Parathyroid adenoma (tissue), 2 donors: ENCODE data around the gene CIDEB.

Experiments used
- H2AFZ ChIP-seq: fragments of 300-600 bp; sonication (generic); one replicate; pipeline ENCODE4 v1.7.0; 2017; ENCODE audit warnings: antibody characterized with exemption, mild to moderate bottlenecking
- H3K27ac ChIP-seq: fragments of 300-600 bp; sonication (generic); one replicate; pipeline ENCODE4 v1.7.0; 2017
- H3K27me3 ChIP-seq: fragments of 300-600 bp; sonication (generic); one replicate; pipeline ENCODE4 v1.7.0; 2017; ENCODE audit warnings: low read length; ENCODE audit not compliant: control insufficient read depth, insufficient read depth
- H3K36me3 ChIP-seq: fragments of 300-600 bp; sonication (generic); one replicate; pipeline ENCODE4 v1.7.0; 2017; ENCODE audit warnings: low read length; ENCODE audit not compliant: control insufficient read depth, insufficient read depth
- H3K4me1 ChIP-seq: fragments of 300-600 bp; sonication (generic); one replicate; pipeline ENCODE4 v1.7.0; 2017; ENCODE audit warnings: control low read depth
- H3K4me2 ChIP-seq: fragments of 300-600 bp; sonication (generic); one replicate; pipeline ENCODE4 v1.7.0; 2017; ENCODE audit warnings: low read length
- H3K4me3 ChIP-seq: fragments of 300-600 bp; sonication (generic); one replicate; pipeline ENCODE4 v1.7.0; 2017; ENCODE audit warnings: low read depth, low read length
- H3K79me2 ChIP-seq: fragments of 300-600 bp; sonication (generic); one replicate; pipeline ENCODE4 v1.7.0; 2017; ENCODE audit warnings: control low read depth
- H3K9ac ChIP-seq: fragments of 300-600 bp; sonication (generic); one replicate; pipeline ENCODE4 v1.7.0; 2017; ENCODE audit warnings: mild to moderate bottlenecking
- H3K9me3 ChIP-seq: fragments of 300-600 bp; sonication (generic); one replicate; pipeline ENCODE4 v1.7.0; 2017; ENCODE audit warnings: low read length; ENCODE audit not compliant: control insufficient read depth
- TF ChIP-seq, protein P1 (sequence below): fragments of 300-600 bp; sonication (generic); IDR thresholded peaks from one replicate; pipeline ENCODE4 v1.7.0; 2017; ENCODE audit warnings: antibody characterized with exemption, mild to moderate bottlenecking
- donor health status: primary hyperparathyroidism.

The CIDEB gene

DNA sequence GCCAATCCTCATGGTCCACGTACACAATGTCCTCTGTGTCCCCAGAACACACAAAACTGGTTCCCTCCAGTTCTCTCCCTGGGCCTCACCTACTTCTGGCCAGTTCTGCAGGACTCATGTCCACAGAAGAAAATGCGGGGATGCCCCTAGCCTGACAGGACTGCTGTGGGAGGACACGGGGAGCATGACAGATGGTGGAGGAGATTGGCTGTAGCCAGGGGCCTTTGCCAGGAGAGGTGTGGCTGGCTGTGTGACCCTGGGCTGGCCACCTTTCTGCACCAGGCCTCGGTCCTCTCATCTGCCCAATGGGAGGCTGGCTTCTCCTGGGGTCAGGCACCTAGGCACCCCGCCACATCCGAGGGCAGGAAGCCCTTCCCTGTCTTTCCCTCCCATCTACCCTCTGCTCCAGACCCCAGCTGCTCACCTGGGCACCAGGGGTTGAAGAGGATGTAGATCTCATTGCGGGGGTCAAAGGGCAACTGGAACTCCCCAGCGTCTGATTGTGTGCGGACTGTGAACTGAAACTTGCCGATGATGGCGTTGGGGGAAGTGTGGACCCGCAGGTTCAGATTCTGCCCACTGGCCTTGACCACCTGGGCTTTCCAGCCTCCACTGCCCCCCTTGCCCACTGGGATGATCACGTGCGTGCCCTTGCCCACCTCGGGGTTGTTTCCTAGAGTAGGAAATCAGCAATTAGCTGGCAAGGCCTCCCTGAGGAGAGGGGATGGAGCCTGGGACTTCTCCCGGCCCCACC is 47.6 kb downstream of the CIDEB start:
- no peaks in the 10 kb centered on the region for H3K36me3 ChIP-seq
- no peaks in the 10 kb centered on the region for H3K9me3 ChIP-seq
- TF ChIP-seq, protein P1, sequence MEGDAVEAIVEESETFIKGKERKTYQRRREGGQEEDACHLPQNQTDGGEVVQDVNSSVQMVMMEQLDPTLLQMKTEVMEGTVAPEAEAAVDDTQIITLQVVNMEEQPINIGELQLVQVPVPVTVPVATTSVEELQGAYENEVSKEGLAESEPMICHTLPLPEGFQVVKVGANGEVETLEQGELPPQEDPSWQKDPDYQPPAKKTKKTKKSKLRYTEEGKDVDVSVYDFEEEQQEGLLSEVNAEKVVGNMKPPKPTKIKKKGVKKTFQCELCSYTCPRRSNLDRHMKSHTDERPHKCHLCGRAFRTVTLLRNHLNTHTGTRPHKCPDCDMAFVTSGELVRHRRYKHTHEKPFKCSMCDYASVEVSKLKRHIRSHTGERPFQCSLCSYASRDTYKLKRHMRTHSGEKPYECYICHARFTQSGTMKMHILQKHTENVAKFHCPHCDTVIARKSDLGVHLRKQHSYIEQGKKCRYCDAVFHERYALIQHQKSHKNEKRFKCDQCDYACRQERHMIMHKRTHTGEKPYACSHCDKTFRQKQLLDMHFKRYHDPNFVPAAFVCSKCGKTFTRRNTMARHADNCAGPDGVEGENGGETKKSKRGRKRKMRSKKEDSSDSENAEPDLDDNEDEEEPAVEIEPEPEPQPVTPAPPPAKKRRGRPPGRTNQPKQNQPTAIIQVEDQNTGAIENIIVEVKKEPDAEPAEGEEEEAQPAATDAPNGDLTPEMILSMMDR, result no peak
- H3K79me2 ChIP-seq, result no peaks in the 10 kb centered on the region
- no peaks in the 10 kb centered on the region for H3K27me3 ChIP-seq
- H3K27ac ChIP-seq, result no peak overlapping the region
- no peak overlapping the region for H3K9ac ChIP-seq
- H3K4me1 ChIP-seq, result no peaks in the 10 kb centered on the region
- no peak overlapping the region for H2AFZ ChIP-seq
- no peak overlapping the region for H3K4me3 ChIP-seq
- no peak overlapping the region for H3K4me2 ChIP-seq

DNA sequence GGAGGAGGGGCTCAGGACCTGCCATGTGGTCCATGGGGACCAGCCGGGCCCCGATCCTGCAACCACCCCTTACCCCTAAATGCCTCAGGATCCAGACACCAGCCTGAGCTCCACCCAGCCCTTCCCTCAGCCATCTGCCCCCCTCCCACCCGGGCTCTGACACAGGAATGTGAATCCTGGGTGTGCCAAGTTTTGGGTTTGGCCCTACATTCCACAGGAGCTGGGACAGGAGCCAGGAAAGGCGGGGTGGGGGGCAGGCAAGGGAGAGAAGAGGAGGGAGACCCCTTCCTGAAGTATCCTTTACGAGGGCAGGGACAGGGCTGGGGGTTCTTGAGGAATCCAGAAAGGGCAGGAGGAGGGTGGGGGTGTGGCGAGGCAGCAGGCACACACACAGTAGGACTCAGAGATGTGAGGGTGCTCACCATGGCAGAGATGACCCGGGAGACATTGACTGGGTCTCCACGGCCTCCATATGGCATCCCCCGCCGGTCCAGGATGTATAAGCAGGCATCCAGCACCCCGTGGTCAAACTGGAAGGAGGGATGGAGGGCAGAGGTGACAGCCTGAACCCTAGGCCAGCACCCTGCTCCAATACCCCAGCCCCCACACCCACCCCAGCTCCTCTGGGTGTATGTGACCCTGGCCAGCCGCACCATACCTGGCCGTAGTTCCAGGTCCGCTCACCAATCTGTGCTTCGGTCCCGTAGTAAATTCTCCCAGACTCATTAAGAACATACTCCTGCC is 48.3 kb downstream of the CIDEB start:
- TF ChIP-seq, protein P1, result no peak
- H3K9me3 ChIP-seq, result no peaks in the 10 kb centered on the region
- H2AFZ ChIP-seq, result no peak overlapping the region
- H3K4me2 ChIP-seq, result no peak overlapping the region
- H3K4me1 ChIP-seq, result no peaks in the 10 kb centered on the region
- H3K4me3 ChIP-seq, result no peak overlapping the region
- no peaks in the 10 kb centered on the region for H3K79me2 ChIP-seq
- no peaks in the 10 kb centered on the region for H3K36me3 ChIP-seq
- no peak overlapping the region for H3K27ac ChIP-seq
- H3K27me3 ChIP-seq, result no peaks in the 10 kb centered on the region
- H3K9ac ChIP-seq, result no peak overlapping the region

DNA sequence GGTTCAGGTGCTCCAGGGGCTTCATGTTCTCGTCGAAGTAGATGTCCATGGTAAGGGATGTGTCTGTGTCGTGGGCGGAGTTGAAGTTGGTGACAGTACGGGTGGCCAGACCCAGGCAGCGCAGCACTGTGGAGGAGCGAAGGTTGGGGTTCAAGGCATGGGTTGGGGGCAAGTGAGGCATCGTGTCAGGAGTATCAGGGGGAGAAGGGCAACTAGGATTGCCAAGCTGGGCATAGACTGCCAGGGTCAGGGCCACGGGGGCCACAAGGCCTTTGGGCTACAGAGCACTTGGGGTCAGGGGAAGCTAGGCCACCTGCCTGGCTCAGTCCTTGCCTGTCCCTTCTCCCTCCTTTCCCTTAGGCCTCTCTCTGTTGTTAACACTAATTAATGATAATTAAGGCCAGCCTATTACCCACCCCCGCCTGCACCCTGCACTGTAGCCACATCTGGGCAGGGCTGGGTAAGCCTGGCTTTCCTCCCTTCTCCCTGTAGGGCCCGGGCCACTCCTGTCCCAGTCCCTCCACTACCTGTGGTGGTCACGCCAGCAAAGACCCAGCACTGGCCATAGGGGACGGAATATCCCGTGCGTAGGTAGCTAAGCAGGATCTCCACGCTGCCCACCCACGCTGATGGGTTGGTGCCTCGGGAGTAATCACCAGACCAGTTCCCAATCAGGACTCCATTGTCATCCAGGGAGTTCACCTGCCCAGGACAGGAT is 49.1 kb downstream of the CIDEB start:
- Histone ChIP-seq H3K27me3 (no peaks in the 10 kb centered on the region), H3K9ac (no peak overlapping the region), H3K4me1 (no peaks in the 10 kb centered on the region), H3K36me3 (no peaks in the 10 kb centered on the region), H3K4me2 (no peak overlapping the region), H3K9me3 (no peaks in the 10 kb centered on the region), H3K79me2 (no peaks in the 10 kb centered on the region), H3K4me3 (no peak overlapping the region), H3K27ac (no peak overlapping the region), H2AFZ (no peak overlapping the region)
- TF ChIP-seq, protein P1, result no peak

DNA sequence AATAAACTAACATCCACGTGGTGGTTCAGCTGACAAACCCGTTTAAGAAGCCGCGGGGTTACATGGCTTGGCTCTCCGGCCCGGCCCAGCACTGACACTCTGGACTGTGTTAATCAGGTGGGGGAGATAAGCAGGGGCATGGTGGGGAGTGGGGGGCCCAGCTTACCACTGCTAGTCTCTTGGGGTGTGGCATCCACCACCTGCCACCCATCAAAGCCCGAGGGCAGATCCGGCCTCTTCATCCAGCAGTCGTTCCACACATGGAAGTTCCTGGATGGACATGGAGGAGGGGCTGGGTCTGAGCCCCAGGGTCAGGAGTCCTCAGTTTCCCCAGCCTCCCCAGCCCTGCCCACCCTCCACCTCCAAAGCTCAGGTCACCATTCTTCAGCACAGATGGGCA is 49.7 kb downstream of the CIDEB start:
- no peaks in the 10 kb centered on the region for H3K4me1 ChIP-seq
- no peaks in the 10 kb centered on the region for H3K27me3 ChIP-seq
- no peak overlapping the region for H3K9ac ChIP-seq
- H3K4me2 ChIP-seq, result no peak overlapping the region
- no peaks in the 10 kb centered on the region for H3K9me3 ChIP-seq
- H2AFZ ChIP-seq, result no peak overlapping the region
- no peaks in the 10 kb centered on the region for H3K79me2 ChIP-seq
- H3K27ac ChIP-seq, result no peak overlapping the region
- H3K36me3 ChIP-seq, result no peaks in the 10 kb centered on the region
- TF ChIP-seq, protein P1, result no peak
- H3K4me3 ChIP-seq, result no peak overlapping the region
